ENCODE measurements around the gene GAS7.
"Not testable (repeated sequence)": the region's sequence is repeated elsewhere in the genome, so short reads cannot be mapped to it uniquely, and the experiment has no call there.

Gene GAS7

DNA sequence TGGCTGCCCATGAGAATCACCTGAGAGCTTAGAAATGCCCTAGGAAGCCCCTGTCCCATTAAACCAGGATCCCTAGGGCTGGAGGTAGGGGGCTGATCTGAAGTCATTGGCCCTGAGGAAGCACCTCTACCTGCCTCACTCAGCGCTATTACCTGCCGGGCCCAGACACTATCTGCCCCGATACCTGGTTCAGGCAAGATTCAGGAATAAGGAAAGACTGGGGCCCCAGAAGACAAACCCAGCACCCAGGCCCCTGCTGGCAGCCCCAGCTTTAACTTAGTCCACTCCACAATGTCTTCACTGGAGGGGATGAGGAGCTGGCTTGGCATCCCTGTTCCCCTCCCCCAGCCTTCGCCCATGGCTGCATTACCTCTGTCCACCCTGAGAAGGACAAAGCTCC is 126.3 kb downstream of the GAS7 start:
- no peak for DNase-seq (ENCODE audit: low read depth)

DNA sequence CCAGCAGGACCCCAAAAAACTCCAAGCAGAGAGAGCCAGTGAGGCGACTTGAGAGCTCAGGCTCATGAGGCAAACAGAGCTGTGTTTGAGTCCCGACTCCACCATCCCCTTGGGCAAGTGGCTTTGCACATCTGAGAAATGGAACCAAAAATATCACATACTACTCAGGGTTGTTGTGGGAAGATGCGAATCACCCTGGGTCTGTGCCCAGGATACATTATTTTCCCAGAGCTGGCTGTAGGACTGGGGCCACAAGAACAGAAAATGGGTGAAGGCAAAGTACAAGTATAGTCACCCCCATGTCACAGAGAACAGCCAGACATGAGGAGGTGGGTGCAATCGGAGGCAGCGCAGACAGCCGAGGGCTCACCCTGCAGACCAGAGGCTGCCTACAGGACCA is 127.3 kb downstream of the GAS7 start:
- DNase-seq (ENCODE audit: low read depth), result no peak

DNA sequence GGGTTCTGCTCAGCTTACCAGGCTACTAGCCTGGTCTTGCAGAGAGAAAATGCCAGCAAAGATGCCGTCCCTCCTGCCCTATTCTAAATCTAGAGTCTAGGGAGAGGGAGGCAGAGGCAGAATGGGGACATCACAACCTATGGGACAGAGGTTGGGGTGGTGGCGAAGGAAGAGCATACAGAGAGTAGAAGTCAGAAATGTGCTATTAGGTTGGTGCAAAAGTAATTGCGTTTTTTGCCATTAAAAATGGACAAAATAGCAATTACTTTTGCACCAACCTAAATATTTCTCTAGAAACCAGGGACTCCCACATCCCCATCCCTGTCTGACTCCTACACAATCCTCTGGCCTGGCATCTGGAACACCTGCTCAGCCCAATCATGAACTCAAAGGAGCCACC is 127.7 kb downstream of the GAS7 start:
- no peak for DNase-seq (ENCODE audit: low read depth)

DNA sequence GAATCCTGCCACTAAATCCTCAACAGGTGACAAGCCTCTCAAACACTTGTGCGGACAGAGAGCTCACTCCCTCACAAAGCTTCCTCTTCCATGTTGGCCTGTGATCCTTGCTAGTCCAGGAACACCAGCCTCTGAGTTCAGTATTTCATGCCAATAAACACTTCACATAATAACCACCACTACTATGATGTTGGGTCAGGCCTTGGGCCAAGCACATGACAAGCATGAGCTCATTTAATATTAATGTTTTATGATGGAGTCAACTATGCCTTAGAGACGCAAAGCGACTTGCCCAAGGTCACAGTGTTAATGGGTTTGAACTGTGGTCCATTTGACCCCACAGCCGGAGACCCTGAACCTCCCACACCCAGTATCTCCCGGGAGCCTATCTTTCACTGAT is 129.1 kb downstream of the GAS7 start:
- no peak for DNase-seq (ENCODE audit: low read depth)

DNA sequence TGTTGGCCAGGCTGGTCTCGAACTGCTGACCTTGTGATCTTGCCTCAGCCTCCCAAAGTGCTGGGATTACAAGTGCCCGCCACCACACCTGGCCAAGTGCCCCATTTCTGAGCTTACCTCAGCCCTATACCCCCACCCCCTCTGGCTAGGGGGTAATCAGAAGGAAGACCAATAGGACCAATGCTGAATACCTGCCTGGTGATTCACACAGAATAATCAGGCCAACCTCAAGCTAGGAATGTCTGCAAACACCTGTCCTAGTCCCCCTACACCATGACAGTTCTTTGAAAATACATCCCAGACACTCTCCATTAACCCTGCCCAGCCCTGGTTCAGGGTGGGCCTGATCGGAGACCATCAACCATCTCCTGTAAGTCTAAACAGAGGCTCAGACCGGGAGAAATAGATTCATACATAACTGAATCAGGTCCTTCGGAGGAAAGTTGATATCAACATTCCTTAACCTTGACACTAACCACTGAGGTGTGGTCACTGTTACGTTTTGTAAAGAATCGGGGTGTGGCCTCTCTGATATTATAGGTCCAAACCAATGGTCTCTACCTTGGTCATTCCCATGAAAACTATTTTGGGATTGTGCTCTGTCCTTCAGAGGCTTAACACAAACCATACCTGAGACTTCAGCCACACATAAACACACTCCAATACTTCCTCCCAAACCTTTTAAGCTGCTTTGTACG is 130.8 kb downstream of the GAS7 start:
- DNase-seq (ENCODE audit: low read depth), result no peak

DNA sequence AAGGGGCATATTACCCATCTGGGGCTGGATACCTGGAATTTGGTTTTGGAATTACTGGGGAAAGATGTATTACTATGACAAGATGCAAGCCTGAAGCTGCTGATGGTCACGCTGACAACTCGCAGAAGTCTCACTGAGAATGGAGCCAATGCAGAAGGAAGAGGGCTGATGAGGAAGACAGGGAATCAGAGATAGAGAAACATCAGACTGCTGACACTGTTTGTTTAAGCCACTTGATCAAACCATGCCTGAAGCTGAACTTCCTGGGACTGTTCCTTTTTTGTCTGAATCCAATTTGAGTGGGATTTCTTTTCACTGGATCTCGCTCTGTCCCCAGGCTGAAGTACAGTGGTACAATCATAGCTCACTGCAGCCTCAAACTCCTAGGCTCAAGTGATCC is 133.9 kb downstream of the GAS7 start:
- no peak for DNase-seq (ENCODE audit: low read depth)

DNA sequence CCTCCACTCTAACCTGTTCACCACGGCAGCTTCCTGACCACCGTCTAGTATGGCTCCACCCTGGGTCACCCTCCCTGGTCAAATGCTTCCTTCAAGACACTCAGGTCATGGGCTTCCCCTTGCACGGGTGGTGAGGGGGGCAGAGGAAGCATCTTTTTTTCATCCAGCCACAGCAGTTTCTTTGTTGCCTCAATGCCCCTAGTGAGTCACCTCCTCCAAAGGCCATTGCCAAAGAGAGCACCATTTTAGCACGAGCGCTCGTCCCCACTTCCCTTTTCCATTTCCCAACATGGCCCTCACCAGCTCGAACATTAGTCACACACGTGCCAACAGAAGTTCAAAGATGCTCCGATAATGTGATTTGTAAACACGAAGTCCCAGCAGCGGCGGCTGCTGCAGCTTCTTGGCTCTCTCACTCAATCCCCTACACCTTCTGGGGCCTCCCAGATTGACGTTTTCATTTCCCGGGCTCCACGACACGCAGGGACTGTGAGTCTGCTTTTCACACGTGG is 134.6 kb downstream of the GAS7 start:
- DNase-seq (ENCODE audit: low read depth), result peak; percentile 8

DNA sequence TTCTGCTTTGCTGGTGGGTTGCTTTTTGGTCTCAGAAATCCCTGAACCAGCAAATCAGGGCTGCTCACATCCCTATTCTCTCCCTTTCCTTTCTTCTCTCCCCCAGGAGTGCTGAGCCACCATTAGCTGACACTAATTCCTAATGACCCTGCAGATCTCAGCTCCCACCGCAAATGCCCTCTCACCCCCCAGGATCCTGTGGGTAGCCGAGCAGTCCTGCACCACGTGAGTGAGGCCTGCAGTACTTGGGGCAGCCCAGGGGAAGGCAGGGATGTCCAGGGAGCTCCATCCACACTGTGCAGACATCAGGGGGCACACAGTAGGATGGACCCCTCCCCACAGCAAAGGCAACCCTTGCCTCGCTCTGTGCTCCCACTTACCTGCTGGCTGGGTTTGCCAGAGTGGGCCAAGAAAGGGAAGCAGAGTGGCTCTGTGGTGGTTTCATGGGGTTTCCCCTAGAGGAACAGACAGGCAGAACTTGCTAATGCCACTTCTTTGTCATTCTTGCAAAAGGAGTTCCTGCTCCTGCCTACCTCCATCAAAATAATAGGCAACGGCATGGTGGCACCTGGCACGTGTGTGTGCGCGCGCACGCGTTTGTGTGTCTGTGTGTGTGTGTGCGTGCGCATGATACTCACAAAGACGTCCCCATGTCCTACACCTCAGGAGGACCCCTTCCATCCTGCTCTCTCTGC is 135.6 kb downstream of the GAS7 start:
- no peak for DNase-seq (ENCODE audit: low read depth)

DNA sequence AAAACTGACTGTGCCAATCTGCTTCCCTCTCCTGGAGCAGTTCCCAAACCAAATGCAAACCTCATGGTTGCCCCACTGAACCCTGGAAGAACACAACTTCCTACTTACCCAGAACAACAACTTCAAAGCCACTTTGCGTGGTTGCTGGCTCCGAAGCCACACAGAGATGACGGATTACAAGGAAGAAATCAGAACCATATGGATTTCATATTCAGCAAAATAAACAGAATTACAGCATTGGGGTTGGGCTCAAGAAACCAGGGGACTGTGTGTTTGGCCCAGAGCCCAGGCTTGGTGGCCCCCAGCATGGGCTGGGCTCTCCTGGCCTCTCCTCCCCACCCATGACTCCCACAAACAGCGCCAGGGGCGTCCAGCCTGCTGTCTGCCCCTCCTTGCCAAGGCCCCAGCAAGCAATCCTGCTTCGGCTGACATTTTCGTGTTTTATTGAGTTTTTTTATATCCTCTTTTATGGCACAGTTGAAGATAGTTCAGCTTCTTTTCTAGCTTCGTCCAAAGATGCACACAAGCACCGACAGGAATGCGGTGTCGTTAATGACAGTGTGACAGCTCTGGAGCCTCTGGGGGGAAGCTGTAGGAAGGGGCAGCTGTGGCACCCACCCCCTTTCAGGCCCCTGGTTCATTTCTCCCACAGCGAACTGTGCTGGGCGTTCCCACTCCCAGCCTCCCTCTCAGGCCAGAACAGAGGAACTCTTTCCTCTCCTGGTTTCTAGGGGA is 137.1 kb downstream of the GAS7 start:
- peak; percentile 94 for DNase-seq (ENCODE audit: low read depth)

DNA sequence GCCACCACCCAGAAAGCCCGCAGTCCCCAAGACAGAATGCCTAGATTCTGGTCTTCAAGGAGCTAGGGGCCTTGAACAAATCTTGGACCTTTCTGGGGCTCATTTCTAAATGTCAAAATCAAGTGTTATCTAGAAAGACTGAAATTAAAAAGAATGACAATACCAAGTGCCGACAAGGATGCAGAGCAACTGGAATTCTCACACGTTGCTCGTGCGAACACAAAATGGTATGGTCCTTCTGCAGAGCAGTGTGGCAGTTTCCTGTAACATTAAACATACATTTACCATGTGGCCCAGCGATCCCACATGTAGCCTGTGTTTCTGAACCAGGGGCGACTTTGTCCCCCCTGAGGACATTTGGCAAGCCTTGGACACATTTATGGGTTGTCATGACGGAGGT is 137.9 kb downstream of the GAS7 start:
- DNase-seq (ENCODE audit: low read depth), result no peak

DNA sequence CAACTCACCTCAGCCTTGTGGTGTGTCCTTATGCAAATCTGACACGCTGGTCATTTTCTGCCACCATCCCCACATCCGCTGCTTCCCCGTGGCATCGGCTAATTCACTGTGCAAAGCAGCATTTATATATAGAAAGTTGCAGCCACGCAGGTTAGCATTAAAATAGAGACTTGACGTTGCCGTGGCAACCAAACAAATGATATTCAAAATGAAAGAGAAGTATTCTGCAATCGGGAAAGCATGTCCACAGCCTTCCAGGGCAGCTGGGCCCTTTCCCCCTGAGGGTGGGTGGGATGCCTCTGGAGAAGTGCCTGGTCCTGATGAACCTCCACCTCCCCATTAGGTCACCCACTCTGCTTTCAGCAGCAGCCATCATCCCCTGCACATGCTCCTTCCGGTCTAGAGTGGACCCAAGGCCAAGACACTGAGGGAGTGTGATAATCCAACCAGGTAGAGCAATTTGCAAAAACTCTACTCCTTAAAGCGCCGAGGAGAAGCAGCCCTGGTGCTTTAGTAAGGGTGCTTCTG is 138.7 kb downstream of the GAS7 start:
- peak; percentile 57 for DNase-seq (ENCODE audit: low read depth)

DNA sequence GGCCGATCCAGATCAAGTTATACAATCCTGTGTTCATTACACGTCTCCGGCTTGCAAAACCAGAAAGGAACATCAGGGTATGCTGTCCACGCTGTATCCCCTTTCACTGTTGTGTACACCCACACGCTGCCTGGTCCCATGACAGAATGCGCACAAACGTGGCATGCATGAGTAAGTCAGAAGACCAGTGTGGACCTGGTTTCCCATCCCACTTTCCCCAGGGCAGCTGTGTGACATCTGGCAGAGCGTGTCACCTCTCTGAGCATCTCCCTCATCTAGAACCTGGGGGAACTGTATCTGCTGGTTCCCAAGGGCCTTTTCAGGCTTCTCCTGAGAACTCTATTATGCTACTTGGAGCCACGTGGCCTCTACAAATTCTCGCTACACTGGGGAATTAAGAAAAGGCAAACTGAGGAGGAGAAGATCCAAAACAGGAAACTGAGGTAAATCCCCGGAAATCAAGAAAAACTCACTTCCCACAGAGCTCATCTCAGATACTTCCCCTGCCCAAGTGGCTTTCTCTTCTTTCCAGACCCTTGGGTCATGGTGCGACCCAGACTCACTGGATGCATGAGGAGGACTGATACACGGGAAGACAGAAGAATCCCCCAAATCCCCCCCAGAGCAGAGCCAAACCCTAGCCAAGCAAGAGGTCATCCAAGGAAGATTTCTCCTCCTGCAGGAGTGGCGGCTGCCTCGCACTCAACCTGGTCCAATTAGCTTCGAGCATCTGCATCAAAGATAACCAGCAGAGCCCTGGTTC is 139.3 kb downstream of the GAS7 start:
- DNase-seq (ENCODE audit: low read depth), result no peak

DNA sequence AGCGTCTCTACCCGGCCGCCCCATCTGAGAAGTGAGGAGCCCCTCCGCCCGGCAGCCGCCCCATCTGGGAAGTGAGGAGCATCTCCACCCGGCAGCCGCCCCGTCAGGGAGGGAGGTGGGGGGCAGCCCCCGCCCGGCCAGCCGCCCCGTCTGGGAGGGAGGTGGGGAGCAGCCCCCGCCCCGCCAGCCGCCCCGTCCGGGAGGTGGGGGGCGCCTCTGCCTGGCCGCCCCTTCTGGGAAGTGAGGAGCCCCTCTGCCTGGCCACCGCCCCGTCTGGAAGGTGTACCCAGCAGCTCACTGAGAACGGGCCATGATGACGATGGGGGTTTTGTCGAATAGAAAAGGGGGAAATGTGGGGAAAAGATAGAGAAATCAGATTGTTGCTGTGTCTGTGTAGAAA is 140.9 kb downstream of the GAS7 start:
- not testable (repeated sequence) for DNase-seq (ENCODE audit: low read depth)

DNA sequence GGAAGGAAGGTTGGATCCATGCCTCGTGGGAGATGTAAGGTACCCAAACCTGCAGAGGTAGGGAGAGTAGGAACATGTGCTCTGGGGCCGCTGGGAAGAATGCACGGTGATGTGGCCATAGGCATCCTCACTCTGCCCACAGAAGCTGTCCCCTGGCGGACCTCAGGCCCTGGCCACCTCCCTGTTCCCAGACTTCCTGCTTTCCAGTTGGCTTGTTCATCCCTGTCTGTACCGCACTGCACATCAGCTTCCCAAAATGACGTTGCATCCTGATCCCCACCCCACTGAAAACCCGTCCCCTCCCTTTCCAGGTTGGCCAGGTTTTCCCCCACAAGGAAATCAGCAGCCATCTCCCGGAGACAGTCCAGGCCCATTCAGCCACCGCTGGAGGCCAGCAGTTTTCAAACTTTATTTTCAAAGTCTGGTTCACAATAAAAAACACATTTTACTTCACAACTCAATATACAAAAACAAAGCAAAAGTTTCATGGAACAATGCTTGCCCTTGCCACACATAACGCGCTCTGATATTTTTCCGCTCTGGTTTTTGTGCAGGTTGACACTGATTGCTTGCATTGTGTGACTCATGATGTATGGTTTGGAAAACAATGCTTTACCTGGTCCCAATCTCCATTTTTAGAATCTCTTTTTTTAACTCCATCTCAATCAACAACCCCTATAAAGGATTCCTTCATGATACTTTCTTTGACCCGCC is 143.0 kb downstream of the GAS7 start:
- no peak for DNase-seq (ENCODE audit: low read depth)

DNA sequence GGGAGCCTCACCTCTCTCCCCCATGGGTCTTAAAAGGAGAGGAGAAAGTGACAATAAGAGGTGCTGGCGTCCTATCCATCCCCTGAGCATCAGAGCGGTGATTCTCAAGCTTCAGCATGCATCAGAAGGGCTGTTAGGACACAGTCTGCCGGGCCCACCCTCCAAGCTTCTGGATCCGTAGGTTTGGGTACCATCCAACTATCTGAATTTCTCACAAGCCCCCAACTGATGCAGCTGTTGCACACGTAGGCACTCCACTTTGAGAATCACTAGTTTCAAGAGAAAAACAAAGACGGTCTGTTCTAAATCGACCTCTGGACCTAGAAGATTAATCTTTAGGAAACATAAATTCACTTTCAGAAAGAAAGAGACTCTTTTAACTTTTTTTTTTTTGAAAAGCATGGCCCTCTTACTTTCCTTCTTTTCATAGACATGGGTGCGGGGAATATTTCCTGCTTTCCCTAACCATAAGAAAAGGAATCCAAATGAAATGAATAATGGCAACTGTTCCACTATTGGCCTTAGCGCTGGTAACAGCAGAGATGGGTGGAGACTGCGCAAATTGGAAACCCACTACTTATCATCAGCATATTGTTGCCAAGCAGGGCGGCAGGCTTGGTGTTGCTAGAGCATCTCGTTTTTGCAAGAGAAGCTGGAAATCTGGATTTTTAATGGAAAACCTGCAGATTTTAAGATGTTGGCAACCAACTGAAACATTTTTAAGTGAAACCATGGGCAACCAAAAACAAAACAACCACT is 144.4 kb downstream of the GAS7 start:
- DNase-seq (ENCODE audit: low read depth), result no peak

DNA sequence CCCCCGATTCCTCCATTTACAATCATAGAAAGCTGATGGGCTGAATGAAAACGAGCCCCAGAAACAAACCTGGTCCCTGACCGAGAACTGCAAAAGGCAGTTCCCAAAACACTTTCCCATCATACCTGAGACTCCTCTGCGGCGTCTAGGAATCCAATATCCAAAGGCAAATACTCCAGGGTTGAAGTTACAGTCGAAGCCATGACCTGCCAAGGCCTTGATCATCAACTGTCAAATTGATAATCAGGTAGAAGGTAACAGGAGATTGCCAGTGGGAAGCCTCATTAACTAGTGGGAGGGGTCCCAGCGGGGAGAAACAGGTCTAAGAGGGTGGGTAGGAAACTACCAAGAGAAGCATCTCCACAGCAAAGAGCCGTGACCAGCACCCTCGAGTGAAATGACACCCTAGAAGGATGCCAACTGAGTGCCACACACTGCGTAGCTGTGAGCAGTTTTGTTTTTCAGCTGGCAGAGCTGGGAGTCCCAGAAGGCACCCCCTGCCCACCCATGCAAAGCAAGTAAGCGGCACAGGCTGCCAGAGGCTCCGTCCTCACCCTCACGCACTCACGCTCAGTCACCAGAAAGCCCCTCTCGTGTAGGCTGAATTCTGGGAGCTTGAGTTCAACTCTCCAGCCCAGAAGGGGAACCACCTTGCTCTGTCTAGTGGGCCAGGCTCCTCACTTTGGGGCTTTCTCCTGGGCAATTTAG is 146.1 kb downstream of the GAS7 start:
- DNase-seq (ENCODE audit: low read depth), result no peak

DNA sequence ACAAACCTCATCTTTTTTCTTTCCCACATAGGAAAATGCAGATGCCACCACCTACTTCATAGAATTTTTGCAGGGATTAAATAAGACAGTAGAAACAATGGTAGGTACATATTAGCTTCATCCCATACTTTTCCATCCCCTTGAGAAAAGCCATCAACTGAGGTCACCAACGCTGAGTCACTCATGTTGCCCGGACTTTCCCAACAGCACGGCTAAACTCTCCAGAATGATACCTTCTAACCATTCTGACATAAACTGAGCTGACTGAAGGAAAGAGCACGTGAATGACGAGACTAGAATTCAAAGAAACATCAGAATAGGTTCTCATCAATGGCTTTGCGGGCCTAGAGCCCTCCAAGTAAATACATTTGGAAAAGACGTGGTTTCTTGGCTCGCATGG is 147.3 kb downstream of the GAS7 start:
- DNase-seq (ENCODE audit: low read depth), result no peak

DNA sequence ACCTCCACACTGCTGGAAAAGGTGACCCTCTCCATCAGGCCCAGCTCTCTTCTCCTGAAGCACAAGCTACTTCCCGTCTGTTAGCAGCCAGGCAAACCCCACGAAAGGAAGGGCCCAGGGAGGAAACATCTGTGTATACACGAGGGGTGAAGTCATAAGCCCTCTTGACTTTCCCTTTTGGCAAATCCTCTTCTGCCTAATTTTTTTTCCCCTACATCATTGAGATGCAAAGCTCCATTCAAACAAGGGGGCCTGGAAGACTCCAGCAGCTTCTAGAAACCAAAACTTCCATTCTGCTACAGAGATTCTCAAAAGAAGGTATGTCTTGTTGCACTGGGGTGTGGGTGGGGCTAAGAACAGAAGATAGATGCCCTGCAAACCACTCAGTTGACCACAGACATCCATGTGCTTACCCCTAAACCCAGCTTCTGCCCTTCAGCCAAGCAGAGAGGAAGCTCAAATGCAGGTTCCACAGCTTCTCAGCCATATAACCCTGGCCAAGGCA is 147.8 kb downstream of the GAS7 start:
- DNase-seq (ENCODE audit: low read depth), result peak; percentile 28

DNA sequence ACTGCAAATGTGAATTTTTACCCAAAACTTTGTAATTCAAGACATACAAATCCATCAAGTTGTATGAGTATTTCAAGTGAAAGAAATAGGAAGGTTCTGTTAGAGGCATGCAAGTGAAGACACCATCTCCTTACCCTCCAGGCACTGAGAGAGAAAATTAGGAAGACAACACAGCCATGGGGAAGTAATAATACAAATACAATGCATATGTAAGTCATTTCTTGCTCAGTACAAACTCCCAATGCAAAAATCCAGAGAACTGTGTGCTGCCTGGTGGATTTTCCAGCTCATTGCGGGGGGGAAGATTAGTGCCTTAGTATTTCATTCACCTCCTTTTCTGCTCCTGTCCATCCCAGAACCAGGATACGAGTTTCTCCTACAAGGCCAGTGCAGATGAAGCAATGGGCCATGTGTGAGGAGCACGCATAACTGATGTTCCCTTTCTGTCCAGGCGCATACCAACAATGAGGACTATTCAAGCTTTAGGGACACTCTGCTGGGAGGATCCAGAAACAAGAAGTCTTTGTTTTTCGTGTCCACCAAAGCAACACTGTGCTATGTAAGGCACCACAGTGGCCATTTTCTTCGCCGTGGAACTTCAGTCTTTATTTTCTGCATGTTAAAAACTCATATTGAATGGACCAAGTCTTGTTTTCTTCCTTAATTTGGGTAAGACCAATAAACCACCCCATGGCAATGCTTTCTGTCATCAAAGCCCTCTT is 149.6 kb downstream of the GAS7 start:
- DNase-seq (ENCODE audit: low read depth), result no peak
